K562 (cell line): ENCODE data around the gene DIP2C. TPM values are rescaled to one million over a fixed set of nuclear protein-coding genes. Genes with fewer than 3 reads are reported as not detected.
A peak's percentile ranks its signal among the peaks of the same experiment; 100 is the strongest.

Experiments
- ATF1 ChIP-seq, 2 experiments: fragments of 450-650 bp in 1 of 2; IDR thresholded peaks; 2 replicates each; pipeline ENCODE4 v1.6.1; 2016; ENCODE audit warnings: missing compliant biosample characterization in 1 of 2, missing genetic modification characterization in 1 of 2
- ATF7 ChIP-seq: fragments of 450-650 bp; IDR thresholded peaks from 2 replicates; pipeline ENCODE4 v1.7.1; 2014; ENCODE audit warnings: mild to moderate bottlenecking, moderate library complexity
- CBFA2T2 ChIP-seq: fragments of 450-650 bp; conservative IDR thresholded peaks from 2 replicates; pipeline ENCODE4 v1.6.1; 2017; ENCODE audit warnings: mild to moderate bottlenecking
- ELF1 ChIP-seq: fragments of 200-800 bp; sonication (Bioruptor generic); IDR thresholded peaks from 2 replicates; pipeline ENCODE4 v1.6.1; 2016; ENCODE audit warnings: missing genetic modification characterization, missing compliant biosample characterization
- ELF2 ChIP-seq: fragments of 250-450 bp; sonication (Bioruptor Pico); IDR thresholded peaks from 2 replicates; pipeline ENCODE4 v1.5.0; 2021; ENCODE audit warnings: mild to moderate bottlenecking
- HNRNPUL1 ChIP-seq: fragments of 200-400 bp; formaldehyde crosslinking; IDR thresholded peaks from 2 replicates; pipeline ENCODE4 v1.6.1; 2017; ENCODE audit warnings: low read length
- MAFG ChIP-seq: fragments of 450-650 bp; conservative IDR thresholded peaks from 2 replicates; pipeline ENCODE4 v1.6.1; 2016; ENCODE audit warnings: missing genetic modification characterization, missing compliant biosample characterization
- MIER1 ChIP-seq: fragments of 450-650 bp; IDR thresholded peaks from 2 replicates; pipeline ENCODE4 v1.6.1; 2016; ENCODE audit warnings: antibody characterized with exemption, mild to moderate bottlenecking, low read depth
- MTA3 ChIP-seq: fragments of 450-650 bp; formaldehyde crosslinking; IDR thresholded peaks from 2 replicates; pipeline ENCODE4 v1.6.1; 2017; ENCODE audit warnings: mild to moderate bottlenecking, borderline replicate concordance
- NCOA1 ChIP-seq: fragments of 450-650 bp; IDR thresholded peaks from 2 replicates; pipeline ENCODE4 v1.6.1; 2016; ENCODE audit warnings: low read depth
- NONO ChIP-seq, 2 experiments: fragments of 200-400 bp in 1 of 2; fragments of 450-650 bp in 1 of 2; formaldehyde crosslinking in 1 of 2; IDR thresholded peaks; 2 replicates each; pipeline ENCODE4 v1.6.1; 2017; ENCODE audit warnings: low read depth in 2 of 2, mild to moderate bottlenecking in 2 of 2, moderate library complexity in 2 of 2, low read length in 1 of 2
- PCBP1 ChIP-seq: fragments of 200-400 bp; formaldehyde crosslinking; IDR thresholded peaks from 2 replicates; pipeline ENCODE4 v1.6.1; 2018; ENCODE audit warnings: mild to moderate bottlenecking, low read depth, low read length; ENCODE audit not compliant: poor library complexity, severe bottlenecking
- STAT6 ChIP-seq: sonication (generic); formaldehyde crosslinking; IDR thresholded peaks from 2 replicates; pipeline ENCODE4 v1.8.1; 2023; ENCODE audit warnings: mild to moderate bottlenecking, missing genetic modification reagents
- SUPT5H ChIP-seq: fragments of 450-650 bp; IDR thresholded peaks from 2 replicates; pipeline ENCODE4 v1.6.1; 2016
- TAF9B ChIP-seq: fragments of 450-650 bp; IDR thresholded peaks from 2 replicates; pipeline ENCODE4 v1.6.1; 2018; ENCODE audit warnings: mild to moderate bottlenecking; ENCODE audit not compliant: partially characterized antibody
- TRIM24 ChIP-seq, 2 experiments: fragments of 450-650 bp; IDR thresholded peaks; 2 replicates each; pipeline ENCODE4 v1.6.1; 2016
- ZC3H8 ChIP-seq: fragments of 450-650 bp; IDR thresholded peaks from 2 replicates; pipeline ENCODE4 v1.6.1; 2017
- ZNF146 ChIP-seq: IDR thresholded peaks from one replicate; pipeline ENCODE4 v1.6.1; 2018; ENCODE audit warnings: missing compliant biosample characterization; ENCODE audit not compliant: unreplicated experiment
- ZNF253 ChIP-seq: fragments of 250-450 bp; sonication (Bioruptor Pico); conservative IDR thresholded peaks from 2 replicates; pipeline ENCODE4 v1.6.1; 2021; ENCODE audit warnings: mild to moderate bottlenecking
- polyA plus RNA-seq, 8 experiments: library from polyadenylated mRNA; depleted of rRNA in 4 of 8; stranded (reverse) in 5 of 8; unstranded in 3 of 8; fragments of >200 nt; fragmentation: Nextera tagmentation in 2 of 8; fragmentation: Illumina TruSeq in 1 of 8; extraction: Ambion mirVana in 2 of 8; extraction: Trizol in 1 of 8; gene quantifications; 2 replicates each; pipeline versions ENCODE4 v1.2.1 to v1.2.3, GENCODE V29; 2011 to 2014; ENCODE audit warnings: inconsistent platforms in 1 of 8, missing spikeins in 1 of 8
- total RNA-seq, 7 experiments: library from RNA; depleted of rRNA in 6 of 7; stranded (reverse); fragments of >200 nt in 6 of 7; fragmentation: Illumina TruSeq in 2 of 7; extraction: Trizol in 2 of 7; gene quantifications; 2 replicates each; pipeline versions ENCODE4 v1.2.1 to v1.2.3, GENCODE V29; 2011 to 2021; ENCODE audit warnings: low replicate concordance in 1 of 7
- TF ChIP-seq, protein P1 (sequence below): fragments of 250-450 bp; sonication (Bioruptor Pico); IDR thresholded peaks from 2 replicates; pipeline ENCODE4 v1.5.0; 2021
- TF ChIP-seq, protein P2 (sequence below): sonication (generic); formaldehyde crosslinking; IDR thresholded peaks from 2 replicates; pipeline ENCODE4 v1.8.0; 2022; ENCODE audit warnings: missing genetic modification reagents, mild to moderate bottlenecking, moderate library complexity, borderline replicate concordance
- TF ChIP-seq, protein P3 (sequence below): fragments of 450-650 bp; IDR thresholded peaks from 2 replicates; pipeline ENCODE4 v1.6.1; 2018; ENCODE audit not compliant: partially characterized antibody

Gene DIP2C
- total and polyA plus RNA-seq, 9 of the 15 experiments (the other 6 are each of a cell fraction or from before 2014, with no cell fraction given): 0.01 TPM; not detected in 8

DNA sequence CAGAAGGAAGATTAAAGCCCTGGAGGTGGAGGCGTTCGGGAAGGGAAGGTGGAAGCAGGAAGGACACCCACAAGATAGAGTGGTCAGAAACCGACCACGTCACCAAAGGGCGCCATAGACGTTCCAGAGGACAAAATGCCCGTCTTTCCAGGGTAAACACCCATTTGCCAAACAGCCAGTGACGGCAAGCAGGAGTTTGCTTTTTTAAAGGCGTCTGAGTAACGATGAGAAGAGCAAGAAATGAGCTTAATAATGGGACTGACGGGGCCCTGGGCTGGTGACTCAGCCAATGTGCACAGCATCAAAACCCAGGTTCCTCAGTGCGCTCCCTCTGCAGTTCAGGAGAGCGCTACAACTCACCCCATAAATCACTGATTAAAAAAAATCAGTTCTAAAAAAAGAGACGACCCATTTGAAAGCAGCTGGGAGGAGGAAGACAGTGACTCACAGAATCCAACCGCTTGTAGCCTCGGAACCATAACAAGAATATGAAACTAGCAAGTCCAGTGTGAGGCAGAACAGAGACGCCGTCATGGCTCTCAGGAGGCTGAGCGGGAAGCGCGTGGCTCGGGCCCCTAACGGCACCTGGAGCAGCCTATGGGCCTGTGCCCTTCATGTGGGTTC lies 5.9 kb downstream of the DIP2C start (continued):
- TF ChIP-seq ELF1 (tag): peak; percentile 46; the same call in 1 of the 2 replicates
- no peak for TF ChIP-seq ATF1 (CRISPR knock-in tag; IDR thresholded peaks at IDR 0.05)
- peak; percentile 83 for TF ChIP-seq ATF1 (tag; IDR thresholded peaks at IDR 0.05)
- TF ChIP-seq PCBP1: no peak
- no peak for TF ChIP-seq STAT6 (CRISPR knock-in tag)
- no peak for TF ChIP-seq TRIM24 (IDR thresholded peaks at IDR 0.05)
- no peak for TF ChIP-seq NONO (IDR thresholded peaks at IDR 0.05; ENCODE audit: low read depth in 2 of 2, low read length in 1 of 2)
- no peak for TF ChIP-seq MAFG (tag)
- TF ChIP-seq, protein P1, sequence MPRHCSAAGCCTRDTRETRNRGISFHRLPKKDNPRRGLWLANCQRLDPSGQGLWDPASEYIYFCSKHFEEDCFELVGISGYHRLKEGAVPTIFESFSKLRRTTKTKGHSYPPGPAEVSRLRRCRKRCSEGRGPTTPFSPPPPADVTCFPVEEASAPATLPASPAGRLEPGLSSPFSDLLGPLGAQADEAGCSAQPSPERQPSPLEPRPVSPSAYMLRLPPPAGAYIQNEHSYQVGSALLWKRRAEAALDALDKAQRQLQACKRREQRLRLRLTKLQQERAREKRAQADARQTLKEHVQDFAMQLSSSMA (CRISPR knock-in tag): no peak
- TF ChIP-seq NCOA1: no peak
- TF ChIP-seq ZNF146 (CRISPR knock-in tag): no peak
- no peak for TF ChIP-seq HNRNPUL1
- TF ChIP-seq ATF7: no peak
- TF ChIP-seq TAF9B: no peak
- TF ChIP-seq CBFA2T2: no peak
- TF ChIP-seq, protein P2, sequence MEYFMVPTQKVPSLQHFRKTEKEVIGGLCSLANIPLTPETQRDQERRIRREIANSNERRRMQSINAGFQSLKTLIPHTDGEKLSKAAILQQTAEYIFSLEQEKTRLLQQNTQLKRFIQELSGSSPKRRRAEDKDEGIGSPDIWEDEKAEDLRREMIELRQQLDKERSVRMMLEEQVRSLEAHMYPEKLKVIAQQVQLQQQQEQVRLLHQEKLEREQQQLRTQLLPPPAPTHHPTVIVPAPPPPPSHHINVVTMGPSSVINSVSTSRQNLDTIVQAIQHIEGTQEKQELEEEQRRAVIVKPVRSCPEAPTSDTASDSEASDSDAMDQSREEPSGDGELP: no peak
- no peak for TF ChIP-seq ZNF253 (CRISPR knock-in tag)
- TF ChIP-seq ZC3H8: no peak
- TF ChIP-seq MTA3: no peak
- no peak for TF ChIP-seq SUPT5H
- no peak for TF ChIP-seq MIER1
- TF ChIP-seq, protein P3, sequence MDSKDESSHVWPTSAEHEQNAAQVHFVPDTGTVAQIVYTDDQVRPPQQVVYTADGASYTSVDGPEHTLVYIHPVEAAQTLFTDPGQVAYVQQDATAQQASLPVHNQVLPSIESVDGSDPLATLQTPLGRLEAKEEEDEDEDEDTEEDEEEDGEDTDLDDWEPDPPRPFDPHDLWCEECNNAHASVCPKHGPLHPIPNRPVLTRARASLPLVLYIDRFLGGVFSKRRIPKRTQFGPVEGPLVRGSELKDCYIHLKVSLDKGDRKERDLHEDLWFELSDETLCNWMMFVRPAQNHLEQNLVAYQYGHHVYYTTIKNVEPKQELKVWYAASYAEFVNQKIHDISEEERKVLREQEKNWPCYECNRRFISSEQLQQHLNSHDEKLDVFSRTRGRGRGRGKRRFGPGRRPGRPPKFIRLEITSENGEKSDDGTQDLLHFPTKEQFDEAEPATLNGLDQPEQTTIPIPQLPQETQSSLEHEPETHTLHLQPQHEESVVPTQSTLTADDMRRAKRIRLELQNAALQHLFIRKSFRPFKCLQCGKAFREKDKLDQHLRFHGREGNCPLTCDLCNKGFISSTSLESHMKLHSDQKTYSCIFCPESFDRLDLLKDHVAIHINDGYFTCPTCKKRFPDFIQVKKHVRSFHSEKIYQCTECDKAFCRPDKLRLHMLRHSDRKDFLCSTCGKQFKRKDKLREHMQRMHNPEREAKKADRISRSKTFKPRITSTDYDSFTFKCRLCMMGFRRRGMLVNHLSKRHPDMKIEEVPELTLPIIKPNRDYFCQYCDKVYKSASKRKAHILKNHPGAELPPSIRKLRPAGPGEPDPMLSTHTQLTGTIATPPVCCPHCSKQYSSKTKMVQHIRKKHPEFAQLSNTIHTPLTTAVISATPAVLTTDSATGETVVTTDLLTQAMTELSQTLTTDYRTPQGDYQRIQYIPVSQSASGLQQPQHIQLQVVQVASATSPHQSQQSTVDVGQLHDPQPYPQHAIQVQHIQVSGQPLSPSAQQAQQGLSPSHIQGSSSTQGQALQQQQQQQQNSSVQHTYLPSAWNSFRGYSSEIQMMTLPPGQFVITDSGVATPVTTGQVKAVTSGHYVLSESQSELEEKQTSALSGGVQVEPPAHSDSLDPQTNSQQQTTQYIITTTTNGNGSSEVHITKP: peak; percentile 95
- TF ChIP-seq ELF2: no peak
